ENCODE measurements around the gene PCSK2.
A peak's percentile ranks its signal among the peaks of the same experiment; 100 is the strongest.

PCSK2 gene

GRCh38 chr20:17406051-17406590 lies 179.3 kb downstream of the PCSK2 start:
- DNase-seq = no peak

- no peak for DNase-seq
Observed at GRCh38 chr20:17407550-17407949, 180.7 kb downstream of the PCSK2 start.

- DNase-seq = no peak
Observed at GRCh38 chr20:17417225-17417624, 190.4 kb downstream of the PCSK2 start.

GRCh38 chr20:17418737-17419136 lies 191.9 kb downstream of the PCSK2 start:
- DNase-seq = no peak

GRCh38 chr20:17419479-17420041 lies 192.7 kb downstream of the PCSK2 start:
- no peak for DNase-seq

GRCh38 chr20:17421493-17421892 lies 194.7 kb downstream of the PCSK2 start:
- no peak for DNase-seq

- DNase-seq = no peak
Observed at GRCh38 chr20:17423782-17424181, 196.9 kb downstream of the PCSK2 start.

GRCh38 chr20:17427638-17428037 lies 200.8 kb downstream of the PCSK2 start:
- no peak for DNase-seq

- DNase-seq = no peak
Observed at GRCh38 chr20:17430125-17430950, 203.5 kb downstream of the PCSK2 start.

GRCh38 chr20:17431621-17432364 lies 205.0 kb downstream of the PCSK2 start:
- peak; percentile 30 for DNase-seq

- no peak for DNase-seq
Observed at GRCh38 chr20:17436664-17437063, 209.8 kb downstream of the PCSK2 start.

- no peak for DNase-seq
Observed at GRCh38 chr20:17437251-17437650, 210.4 kb downstream of the PCSK2 start.

GRCh38 chr20:17438436-17439039 lies 211.7 kb downstream of the PCSK2 start:
- no peak for DNase-seq

- DNase-seq = no peak
Observed at GRCh38 chr20:17439616-17440296, 212.9 kb downstream of the PCSK2 start.

- no peak for DNase-seq
Observed at GRCh38 chr20:17441745-17442144, 214.9 kb downstream of the PCSK2 start.

- no peak for DNase-seq
Observed at GRCh38 chr20:17442588-17442987, 215.7 kb downstream of the PCSK2 start.

- no peak for DNase-seq
Observed at GRCh38 chr20:17443131-17443858, 216.5 kb downstream of the PCSK2 start.

- DNase-seq = no peak
Observed at GRCh38 chr20:17444091-17444490, 217.3 kb downstream of the PCSK2 start.

GRCh38 chr20:17445543-17445942 lies 218.7 kb downstream of the PCSK2 start:
- DNase-seq = no peak

- no peak for DNase-seq
Observed at GRCh38 chr20:17446171-17446570, 219.3 kb downstream of the PCSK2 start.

- DNase-seq = no peak
Observed at GRCh38 chr20:17448071-17448470, 221.2 kb downstream of the PCSK2 start.

GRCh38 chr20:17449031-17449430 lies 222.2 kb downstream of the PCSK2 start:
- no peak for DNase-seq

Measured in stimulated activated CD4-positive, alpha-beta T cell treated with anti-CD3 and anti-CD28 coated beads, Interleukin-1b, Interleukin-23, amount 100 ng/mL, for 48 hours (primary cell).